22Rv1 (cell line): Measurements from ENCODE around the gene SECTM1.

Source experiments
- H3K27ac ChIP-seq: fragments of 450-650 bp; 2 replicates; pipeline ENCODE4 v1.5.1; 2017
- ZFX ChIP-seq: fragments of 450-650 bp; IDR thresholded peaks from 2 replicates; pipeline ENCODE4 v1.6.1; 2017; ENCODE audit warnings: antibody characterized with exemption, borderline replicate concordance
- TF ChIP-seq, protein P1 (sequence below): fragments of 450-650 bp; IDR thresholded peaks from 2 replicates; pipeline ENCODE4 v1.5.1; 2017; ENCODE audit warnings: mild to moderate bottlenecking

The SECTM1 gene

DNA sequence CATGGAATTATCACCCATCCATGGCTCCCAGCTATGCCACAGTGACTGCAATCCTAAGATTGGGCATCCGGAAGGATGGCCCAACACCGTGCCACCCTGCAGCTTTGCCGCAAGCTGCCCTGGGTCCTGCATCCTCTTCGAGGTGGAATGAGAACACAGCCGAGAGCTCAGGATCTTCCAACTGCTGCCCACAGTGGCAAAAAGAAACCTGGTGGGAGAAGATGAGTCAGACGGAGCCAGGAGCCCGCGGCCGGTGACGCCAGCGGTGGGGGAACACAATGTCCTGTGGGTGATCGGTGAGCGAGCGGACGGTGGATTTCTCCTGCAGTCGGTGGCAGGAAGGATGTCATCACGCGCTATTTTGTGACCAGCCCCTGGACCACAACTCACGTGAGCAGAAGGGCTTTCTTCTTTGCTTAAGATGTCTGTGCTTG, 36.3 kb downstream of the SECTM1 start:
- peak overlapping the region; percentile 97 for H3K27ac ChIP-seq
- TF ChIP-seq, protein P1, sequence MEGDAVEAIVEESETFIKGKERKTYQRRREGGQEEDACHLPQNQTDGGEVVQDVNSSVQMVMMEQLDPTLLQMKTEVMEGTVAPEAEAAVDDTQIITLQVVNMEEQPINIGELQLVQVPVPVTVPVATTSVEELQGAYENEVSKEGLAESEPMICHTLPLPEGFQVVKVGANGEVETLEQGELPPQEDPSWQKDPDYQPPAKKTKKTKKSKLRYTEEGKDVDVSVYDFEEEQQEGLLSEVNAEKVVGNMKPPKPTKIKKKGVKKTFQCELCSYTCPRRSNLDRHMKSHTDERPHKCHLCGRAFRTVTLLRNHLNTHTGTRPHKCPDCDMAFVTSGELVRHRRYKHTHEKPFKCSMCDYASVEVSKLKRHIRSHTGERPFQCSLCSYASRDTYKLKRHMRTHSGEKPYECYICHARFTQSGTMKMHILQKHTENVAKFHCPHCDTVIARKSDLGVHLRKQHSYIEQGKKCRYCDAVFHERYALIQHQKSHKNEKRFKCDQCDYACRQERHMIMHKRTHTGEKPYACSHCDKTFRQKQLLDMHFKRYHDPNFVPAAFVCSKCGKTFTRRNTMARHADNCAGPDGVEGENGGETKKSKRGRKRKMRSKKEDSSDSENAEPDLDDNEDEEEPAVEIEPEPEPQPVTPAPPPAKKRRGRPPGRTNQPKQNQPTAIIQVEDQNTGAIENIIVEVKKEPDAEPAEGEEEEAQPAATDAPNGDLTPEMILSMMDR = no peak
- TF ChIP-seq ZFX = no peak

- peak overlapping the region; percentile 97 for H3K27ac ChIP-seq
- TF ChIP-seq, protein P1 = no peak
- no peak for TF ChIP-seq ZFX
Measured at GRCh38 chr17:82296511-82297279, 36.9 kb downstream of the SECTM1 start.

GRCh38 chr17:82295472-82295814, 38.1 kb downstream of the SECTM1 start:
- TF ChIP-seq, protein P1 = no peak
- no peak for TF ChIP-seq ZFX

DNA sequence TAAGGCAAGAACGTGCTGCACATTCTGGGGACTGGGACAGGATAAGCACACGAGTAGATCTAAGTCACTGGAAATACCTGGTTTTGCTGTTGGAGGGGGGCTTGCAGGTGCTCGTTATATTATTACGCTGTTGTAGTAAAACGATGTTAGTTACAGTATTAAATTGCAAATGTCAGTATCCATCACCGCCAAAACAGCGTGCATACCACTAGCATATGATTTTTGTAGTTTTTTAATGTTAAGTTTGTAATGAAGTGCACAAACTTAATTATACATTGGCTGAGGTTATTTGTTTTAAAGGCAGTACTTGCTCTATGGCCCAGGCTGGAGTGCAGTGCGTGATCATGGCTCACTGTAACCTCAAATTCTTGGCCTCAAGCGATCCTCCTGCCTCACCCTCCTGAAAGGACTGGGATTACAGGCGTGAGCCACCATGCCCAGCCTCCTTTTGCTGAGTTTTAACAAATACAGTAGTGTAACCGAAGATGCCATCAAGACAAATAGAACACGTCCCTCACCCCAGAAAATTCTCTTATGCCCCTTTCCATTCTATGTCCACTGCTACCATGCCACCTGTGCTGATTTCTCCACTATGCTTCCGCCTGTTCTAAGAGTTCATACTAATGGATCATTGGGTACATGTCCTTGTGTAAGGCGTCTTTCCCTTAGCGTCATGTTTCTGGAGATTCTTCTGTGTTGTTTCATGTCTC, 39.3 kb downstream of the SECTM1 start:
- TF ChIP-seq ZFX = no peak
- TF ChIP-seq, protein P1 = no peak
- peak overlapping the region; percentile 97 for H3K27ac ChIP-seq

More at GRCh38 chr17:82295472-82295814, 38.1 kb downstream of the SECTM1 start:
- H3K27ac ChIP-seq = peak overlapping the region; percentile 97

DNA sequence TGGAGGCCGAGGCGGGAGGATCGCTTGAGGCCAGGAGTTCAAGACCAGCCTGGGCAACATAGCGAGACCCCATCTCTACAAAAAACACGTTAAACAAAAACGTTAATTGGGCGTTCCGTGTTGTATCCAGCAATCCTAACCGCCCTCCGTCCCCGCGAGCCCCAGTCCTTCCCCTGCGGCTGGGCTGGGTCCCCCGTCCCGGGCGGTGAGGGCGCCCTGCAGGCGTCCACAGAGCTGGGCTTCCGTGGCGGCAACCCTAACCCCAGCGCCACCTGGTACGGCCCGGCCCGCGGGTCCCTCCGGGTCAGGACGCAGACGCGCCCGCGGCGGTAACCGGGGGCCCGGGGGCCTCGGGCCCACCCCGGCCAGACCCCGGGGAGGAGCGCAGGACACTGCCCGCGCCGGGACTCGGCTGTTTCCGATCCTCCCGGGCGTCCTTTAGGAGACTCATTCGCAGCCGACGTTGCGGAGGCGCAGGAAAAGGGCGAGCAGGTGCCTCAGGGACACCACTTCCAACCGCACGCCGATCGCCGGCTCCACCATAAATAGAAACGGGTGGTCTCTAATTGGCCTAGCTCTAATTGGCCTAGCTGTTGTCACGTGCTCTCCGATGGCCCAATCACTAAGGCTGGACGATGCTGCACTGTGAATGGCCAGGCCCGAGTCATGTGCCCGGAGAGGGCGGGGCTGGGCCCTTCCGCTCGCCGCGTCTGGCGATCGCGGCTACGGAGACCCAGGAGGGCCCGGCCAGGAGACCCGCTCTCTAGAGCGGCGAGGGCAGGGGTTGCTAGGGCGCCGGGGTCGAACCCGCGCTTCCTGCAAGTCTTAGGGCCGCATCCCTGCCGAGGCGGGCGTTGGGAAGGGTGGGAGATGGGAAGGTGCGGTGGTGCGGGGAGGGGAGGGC, 41.1 kb downstream of the SECTM1 start:
- TF ChIP-seq ZFX = no peak
- TF ChIP-seq, protein P1 = no peak
- H3K27ac ChIP-seq = peak overlapping the region; percentile 97

- peak overlapping the region; percentile 97 for H3K27ac ChIP-seq
- no peak for TF ChIP-seq ZFX
- TF ChIP-seq, protein P1 = no peak
Measured at GRCh38 chr17:82291582-82292250, 41.9 kb downstream of the SECTM1 start.
